Fibroblast of lung (primary cell): Measurements from ENCODE around the gene KRTAP20-1. TPM values are rescaled to one million over a fixed set of nuclear protein-coding genes. Genes with fewer than 3 reads are reported as not detected.

Source experiments
- DNase-seq, 2 donors: peaks; one replicate each; pipeline versions ENCODE4 v3.0.0 to v3.0.0-alpha.2; 2010; ENCODE audit warnings: low read depth in 2 of 2
- H2AFZ ChIP-seq: 2 replicates; pipeline ENCODE4 v1.5.1; 2012; ENCODE audit warnings: low read length, control low read depth, inconsistent platforms
- H3K27ac ChIP-seq: 2 replicates; pipeline ENCODE4 v1.5.1; 2011; ENCODE audit warnings: low read length, control low read depth; ENCODE audit not compliant: insufficient read depth
- H3K27me3 ChIP-seq: 2 replicates; pipeline ENCODE4 v1.5.1; 2011; ENCODE audit warnings: mild to moderate bottlenecking, low read length; ENCODE audit not compliant: control insufficient read depth, insufficient read depth
- H3K36me3 ChIP-seq: 2 replicates; pipeline ENCODE4 v1.5.1; 2011; ENCODE audit warnings: low read length; ENCODE audit not compliant: control insufficient read depth, insufficient read depth
- H3K4me1 ChIP-seq: 2 replicates; pipeline ENCODE4 v1.5.1; 2011; ENCODE audit warnings: low read length; ENCODE audit not compliant: control insufficient read depth, insufficient read depth; ENCODE audit errors: extremely low read depth
- H3K4me2 ChIP-seq: 2 replicates; pipeline ENCODE4 v1.5.1; 2011; ENCODE audit warnings: low read length, control low read depth; ENCODE audit not compliant: insufficient read depth; ENCODE audit errors: extremely low read depth
- H3K4me3 ChIP-seq, 4 experiments: fragments of 200-600 bp in 1 of 4; sonication (generic) in 1 of 4; replicated peaks in 1 of 4; 2 replicates each; pipeline ENCODE4 v1.5.1; 2011 to 2016; ENCODE audit warnings: low read length in 4 of 4, low read depth in 3 of 4, mild to moderate bottlenecking in 3 of 4, control low read depth in 2 of 4, inconsistent platforms in 1 of 4, mixed read lengths in 1 of 4; ENCODE audit not compliant: insufficient read depth in 1 of 4; ENCODE audit errors: control extremely low read depth in 1 of 4
- H3K79me2 ChIP-seq: 2 replicates; pipeline ENCODE4 v1.5.1; 2012; ENCODE audit warnings: mild to moderate bottlenecking, low read length, inconsistent platforms; ENCODE audit not compliant: control insufficient read depth, insufficient read depth
- H3K9ac ChIP-seq: 2 replicates; pipeline ENCODE4 v1.5.1; 2011; ENCODE audit warnings: mild to moderate bottlenecking, low read length, control low read depth; ENCODE audit not compliant: insufficient read depth
- H3K9me3 ChIP-seq: 2 replicates; pipeline ENCODE4 v1.5.1; 2012; ENCODE audit warnings: low read depth, low read length; ENCODE audit not compliant: control insufficient read depth, insufficient read depth
- H4K20me1 ChIP-seq: 2 replicates; pipeline ENCODE4 v1.5.1; 2011; ENCODE audit warnings: low read length; ENCODE audit not compliant: control insufficient read depth, insufficient read depth; ENCODE audit errors: extremely low read depth
- EZH2 ChIP-seq: IDR thresholded peaks from 2 replicates; pipeline ENCODE4 v1.5.1; 2012; ENCODE audit warnings: low read length, control low read depth, mild to moderate bottlenecking; ENCODE audit errors: missing control alignments
- polyA plus RNA-seq, 2 donors: library from polyadenylated mRNA; depleted of rRNA in 1 of 2; stranded (reverse) in 1 of 2; unstranded in 1 of 2; fragments of >200 nt; gene quantifications; 2 replicates each; pipeline ENCODE4 v1.2.1, GENCODE V29; 2011 to 2012; ENCODE audit warnings: missing spikeins in 1 of 2
- total RNA-seq: library from RNA; depleted of rRNA; stranded (reverse); fragments of >200 nt; gene quantifications from 2 replicates; pipeline ENCODE4 v1.2.1, GENCODE V29; 2014
- TF ChIP-seq, protein P1 (sequence below), 2 donors: IDR thresholded peaks in 1 of 2; conservative IDR thresholded peaks in 1 of 2; 1 replicate in 1 of 2; 2 replicates in 1 of 2; pipeline ENCODE4 v1.5.1; 2011 to 2012; ENCODE audit warnings: low read length in 2 of 2, control low read depth in 1 of 2, inconsistent platforms in 1 of 2, low read depth in 1 of 2, mild to moderate bottlenecking in 1 of 2

KRTAP20-1 gene
- total and polyA plus RNA-seq, 2 donors (not counting 1 experiment from before 2014, with no cell fraction given), result not detected

- TF ChIP-seq EZH2, result no peak
- TF ChIP-seq, protein P1, sequence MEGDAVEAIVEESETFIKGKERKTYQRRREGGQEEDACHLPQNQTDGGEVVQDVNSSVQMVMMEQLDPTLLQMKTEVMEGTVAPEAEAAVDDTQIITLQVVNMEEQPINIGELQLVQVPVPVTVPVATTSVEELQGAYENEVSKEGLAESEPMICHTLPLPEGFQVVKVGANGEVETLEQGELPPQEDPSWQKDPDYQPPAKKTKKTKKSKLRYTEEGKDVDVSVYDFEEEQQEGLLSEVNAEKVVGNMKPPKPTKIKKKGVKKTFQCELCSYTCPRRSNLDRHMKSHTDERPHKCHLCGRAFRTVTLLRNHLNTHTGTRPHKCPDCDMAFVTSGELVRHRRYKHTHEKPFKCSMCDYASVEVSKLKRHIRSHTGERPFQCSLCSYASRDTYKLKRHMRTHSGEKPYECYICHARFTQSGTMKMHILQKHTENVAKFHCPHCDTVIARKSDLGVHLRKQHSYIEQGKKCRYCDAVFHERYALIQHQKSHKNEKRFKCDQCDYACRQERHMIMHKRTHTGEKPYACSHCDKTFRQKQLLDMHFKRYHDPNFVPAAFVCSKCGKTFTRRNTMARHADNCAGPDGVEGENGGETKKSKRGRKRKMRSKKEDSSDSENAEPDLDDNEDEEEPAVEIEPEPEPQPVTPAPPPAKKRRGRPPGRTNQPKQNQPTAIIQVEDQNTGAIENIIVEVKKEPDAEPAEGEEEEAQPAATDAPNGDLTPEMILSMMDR (conservative IDR thresholded peaks at IDR 0.05 in 1 of 2, IDR thresholded peaks at IDR 0.05 in 1 of 2; ENCODE audit: low read depth in 1 of 2, low read length in 2 of 2), result no peak
- no peaks in the 10 kb centered on the region for H3K27me3 ChIP-seq
- no peaks in the 10 kb centered on the region for H3K9me3 ChIP-seq
- no peak within 1 kb of the TSS for H2AFZ ChIP-seq
- DNase-seq, result no peak
- H3K4me3 ChIP-seq, result no peak within 1 kb of the TSS
- H3K4me1 ChIP-seq, result no peaks in the 10 kb centered on the region
- H3K4me2 ChIP-seq, result no peak within 1 kb of the TSS
- H3K36me3 ChIP-seq, result no peaks in the 10 kb centered on the region
- no peaks in the 10 kb centered on the region for H3K79me2 ChIP-seq
- H4K20me1 ChIP-seq, result no peaks in the 10 kb centered on the region
- no peak within 1 kb of the TSS for H3K27ac ChIP-seq
- no peak within 1 kb of the TSS for H3K9ac ChIP-seq
Measured at GRCh38 chr21:30600787-30601186, 15.4 kb upstream of the KRTAP20-1 start, which contains the start of gene KRTAP22-1. Gene KRTAP22-1, plus strand, starts transcription at chr21:30601087.

GRCh38 chr21:30605968-30606367 lies 10.3 kb upstream of the KRTAP20-1 start:
- no peak for TF ChIP-seq EZH2
- TF ChIP-seq, protein P1 (conservative IDR thresholded peaks at IDR 0.05 in 1 of 2, IDR thresholded peaks at IDR 0.05 in 1 of 2; ENCODE audit: low read depth in 1 of 2, low read length in 2 of 2), result no peak
- Histone ChIP-seq H3K27me3 (no peaks in the 10 kb centered on the region), H3K4me2 (no peak overlapping the region), H3K79me2 (no peaks in the 10 kb centered on the region), H3K9ac (no peak overlapping the region), H3K4me1 (no peaks in the 10 kb centered on the region), H4K20me1 (no peaks in the 10 kb centered on the region), H3K4me3 (no peak overlapping the region), H3K36me3 (no peaks in the 10 kb centered on the region), H3K9me3 (no peaks in the 10 kb centered on the region), H3K27ac (no peak overlapping the region), H2AFZ (no peak overlapping the region)
- no peak for DNase-seq

GRCh38 chr21:30612132-30612531 lies 4.1 kb upstream of the KRTAP20-1 start:
- no peak overlapping the region for H2AFZ ChIP-seq
- no peak for DNase-seq
- H3K9ac ChIP-seq, result no peak overlapping the region
- H3K27me3 ChIP-seq, result no peaks in the 10 kb centered on the region
- H4K20me1 ChIP-seq, result no peaks in the 10 kb centered on the region
- H3K4me3 ChIP-seq, result no peak overlapping the region
- H3K79me2 ChIP-seq, result no peaks in the 10 kb centered on the region
- no peaks in the 10 kb centered on the region for H3K4me1 ChIP-seq
- no peaks in the 10 kb centered on the region for H3K9me3 ChIP-seq
- H3K4me2 ChIP-seq, result no peak overlapping the region
- H3K27ac ChIP-seq, result no peak overlapping the region
- TF ChIP-seq EZH2, result no peak
- TF ChIP-seq, protein P1 (conservative IDR thresholded peaks at IDR 0.05 in 1 of 2, IDR thresholded peaks at IDR 0.05 in 1 of 2; ENCODE audit: low read depth in 1 of 2, low read length in 2 of 2), result no peak
- H3K36me3 ChIP-seq, result no peaks in the 10 kb centered on the region
